Astrocyte (in vitro differentiated cells and primary cell): Measurements from ENCODE around the gene CST9L. TPM values are rescaled to one million over a fixed set of nuclear protein-coding genes. Genes with fewer than 3 reads are reported as not detected.

ENCODE experiments used
- DNase-seq: peaks from one replicate; pipeline ENCODE4 v3.0.0-alpha.2; 2010; ENCODE audit warnings: low read depth
- FAIRE-seq: peaks from 2 replicates; lab custom pipeline; 2011; peaks lifted over from hg19 to GRCh38; lab: Jason Lieb, UNC
- H2AFZ ChIP-seq: 2 replicates; pipeline ENCODE4 v1.6.0; 2012; ENCODE audit warnings: low read depth, low read length, inconsistent platforms
- H3K27ac ChIP-seq: 2 replicates; pipeline ENCODE4 v1.5.1; 2011; ENCODE audit warnings: low read depth, low read length, inconsistent platforms
- H3K27me3 ChIP-seq: 2 replicates; pipeline ENCODE4 v1.6.0; 2011; ENCODE audit warnings: low read length, inconsistent platforms; ENCODE audit not compliant: insufficient read depth
- H3K36me3 ChIP-seq: 2 replicates; pipeline ENCODE4 v1.5.1; 2011; ENCODE audit warnings: low read length, inconsistent platforms; ENCODE audit not compliant: insufficient read depth
- H3K4me1 ChIP-seq: 2 replicates; pipeline ENCODE4 v1.5.1; 2011; ENCODE audit warnings: low read length, inconsistent platforms; ENCODE audit not compliant: insufficient read depth
- H3K4me2 ChIP-seq: 2 replicates; pipeline ENCODE4 v1.6.0; 2012; ENCODE audit warnings: low read length, inconsistent platforms
- H3K4me3 ChIP-seq: 2 replicates; pipeline ENCODE4 v1.5.1; 2011; ENCODE audit warnings: low read depth, mild to moderate bottlenecking, low read length, inconsistent platforms; ENCODE audit not compliant: insufficient read depth
- H3K79me2 ChIP-seq: 2 replicates; pipeline ENCODE4 v1.6.0; 2012; ENCODE audit warnings: mild to moderate bottlenecking, low read length, inconsistent platforms; ENCODE audit not compliant: insufficient read depth
- H3K9ac ChIP-seq: 2 replicates; pipeline ENCODE4 v1.6.0; 2012; ENCODE audit warnings: mild to moderate bottlenecking, low read length, inconsistent platforms
- H3K9me3 ChIP-seq: 2 replicates; pipeline ENCODE4 v1.5.1; 2012; ENCODE audit warnings: low read depth, mild to moderate bottlenecking, low read length, inconsistent platforms; ENCODE audit not compliant: insufficient read depth
- H4K20me1 ChIP-seq: 2 replicates; pipeline ENCODE4 v1.6.0; 2012; ENCODE audit warnings: low read length, inconsistent platforms; ENCODE audit not compliant: insufficient read depth
- H3K27ac Mint-ChIP-seq: one replicate; pipeline ENCODE4 v1.8.0; 2021; ENCODE audit warnings: mild to moderate bottlenecking, mixed read lengths; ENCODE audit not compliant: unreplicated experiment
- H3K27me3 Mint-ChIP-seq: one replicate; pipeline ENCODE4 v1.8.0; 2021; ENCODE audit warnings: low read depth, mixed read lengths; ENCODE audit not compliant: unreplicated experiment
- H3K36me3 Mint-ChIP-seq: one replicate; pipeline ENCODE4 v1.8.0; 2021; ENCODE audit warnings: low read depth, mixed read lengths; ENCODE audit not compliant: unreplicated experiment
- H3K4me1 Mint-ChIP-seq: one replicate; pipeline ENCODE4 v1.8.0; 2021; ENCODE audit warnings: low read depth, mixed read lengths; ENCODE audit not compliant: unreplicated experiment
- H3K4me3 Mint-ChIP-seq: one replicate; pipeline ENCODE4 v1.8.0; 2021; ENCODE audit warnings: mild to moderate bottlenecking, moderate library complexity, mixed read lengths; ENCODE audit not compliant: unreplicated experiment
- H3K9me3 Mint-ChIP-seq: one replicate; pipeline ENCODE4 v1.8.0; 2021; ENCODE audit warnings: mild to moderate bottlenecking, mixed read lengths; ENCODE audit not compliant: unreplicated experiment
- EZH2 ChIP-seq: IDR thresholded peaks from 2 replicates; pipeline ENCODE4 v1.6.1; 2012; ENCODE audit warnings: mild to moderate bottlenecking, low read length, inconsistent platforms; ENCODE audit not compliant: insufficient read depth
- total RNA-seq: library from RNA; stranded (reverse); gene quantifications from 2 replicates; pipeline ENCODE4 v1.2.1, GENCODE V29; 2021
- TF ChIP-seq, protein P1 (sequence below): IDR thresholded peaks from 2 replicates; pipeline ENCODE4 v1.5.1; 2011; ENCODE audit warnings: low read depth, mild to moderate bottlenecking, inconsistent platforms, low read length, moderate library complexity; ENCODE audit not compliant: insufficient read depth

CST9L gene
- total RNA-seq, 1 donor from 2014 or later, result not detected

- no peak overlapping the region for H3K27ac Mint-ChIP-seq
- Histone ChIP-seq H3K4me2 (no peak overlapping the region), H3K79me2 (no peaks in the 10 kb centered on the region), H3K36me3 (no peaks in the 10 kb centered on the region), H3K4me3 (no peak overlapping the region), H4K20me1 (no peaks in the 10 kb centered on the region), H2AFZ (no peak overlapping the region), H3K9me3 (peaks cover 8% of the 10 kb centered on the region), H3K4me1 (no peaks in the 10 kb centered on the region), H3K27me3 (no peaks in the 10 kb centered on the region), H3K9ac (no peak overlapping the region), H3K27ac (no peak overlapping the region)
- H3K9me3 Mint-ChIP-seq, result peaks cover 3% of the 10 kb centered on the region
- TF ChIP-seq EZH2, result no peak
- TF ChIP-seq, protein P1, sequence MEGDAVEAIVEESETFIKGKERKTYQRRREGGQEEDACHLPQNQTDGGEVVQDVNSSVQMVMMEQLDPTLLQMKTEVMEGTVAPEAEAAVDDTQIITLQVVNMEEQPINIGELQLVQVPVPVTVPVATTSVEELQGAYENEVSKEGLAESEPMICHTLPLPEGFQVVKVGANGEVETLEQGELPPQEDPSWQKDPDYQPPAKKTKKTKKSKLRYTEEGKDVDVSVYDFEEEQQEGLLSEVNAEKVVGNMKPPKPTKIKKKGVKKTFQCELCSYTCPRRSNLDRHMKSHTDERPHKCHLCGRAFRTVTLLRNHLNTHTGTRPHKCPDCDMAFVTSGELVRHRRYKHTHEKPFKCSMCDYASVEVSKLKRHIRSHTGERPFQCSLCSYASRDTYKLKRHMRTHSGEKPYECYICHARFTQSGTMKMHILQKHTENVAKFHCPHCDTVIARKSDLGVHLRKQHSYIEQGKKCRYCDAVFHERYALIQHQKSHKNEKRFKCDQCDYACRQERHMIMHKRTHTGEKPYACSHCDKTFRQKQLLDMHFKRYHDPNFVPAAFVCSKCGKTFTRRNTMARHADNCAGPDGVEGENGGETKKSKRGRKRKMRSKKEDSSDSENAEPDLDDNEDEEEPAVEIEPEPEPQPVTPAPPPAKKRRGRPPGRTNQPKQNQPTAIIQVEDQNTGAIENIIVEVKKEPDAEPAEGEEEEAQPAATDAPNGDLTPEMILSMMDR, result no peak
- DNase-seq, result no peak
- no peaks in the 10 kb centered on the region for H3K36me3 Mint-ChIP-seq
- H3K4me1 Mint-ChIP-seq, result no peaks in the 10 kb centered on the region
- H3K27me3 Mint-ChIP-seq, result peaks cover 9% of the 10 kb centered on the region
- no peak for FAIRE-seq
- no peak overlapping the region for H3K4me3 Mint-ChIP-seq
Measured at GRCh38 chr20:23517719-23518118, 50.6 kb downstream of the CST9L start.

GRCh38 chr20:23515250-23515939 lies 52.9 kb downstream of the CST9L start:
- Histone ChIP-seq H3K4me2 (no peak overlapping the region), H3K9ac (no peak overlapping the region), H3K27ac (no peak overlapping the region), H3K79me2 (no peaks in the 10 kb centered on the region), H3K27me3 (no peaks in the 10 kb centered on the region), H4K20me1 (no peaks in the 10 kb centered on the region), H2AFZ (no peak overlapping the region), H3K4me1 (no peaks in the 10 kb centered on the region), H3K9me3 (peaks cover 8% of the 10 kb centered on the region), H3K36me3 (no peaks in the 10 kb centered on the region), H3K4me3 (no peak overlapping the region)
- H3K27me3 Mint-ChIP-seq, result peaks cover 20% of the 10 kb centered on the region
- H3K4me1 Mint-ChIP-seq, result no peaks in the 10 kb centered on the region
- no peak for TF ChIP-seq EZH2
- TF ChIP-seq, protein P1, result no peak
- H3K27ac Mint-ChIP-seq, result no peak overlapping the region
- no peak for FAIRE-seq
- no peak overlapping the region for H3K4me3 Mint-ChIP-seq
- peaks cover 3% of the 10 kb centered on the region for H3K9me3 Mint-ChIP-seq
- H3K36me3 Mint-ChIP-seq, result no peaks in the 10 kb centered on the region
- DNase-seq, result no peak

GRCh38 chr20:23514848-23515247 lies 53.4 kb downstream of the CST9L start:
- Mint-ChIP-seq H3K4me1 (no peaks in the 10 kb centered on the region), H3K27ac (no peak overlapping the region), H3K4me3 (no peak overlapping the region), H3K9me3 (peaks cover 3% of the 10 kb centered on the region), H3K27me3 (peaks cover 22% of the 10 kb centered on the region), H3K36me3 (no peaks in the 10 kb centered on the region)
- no peak overlapping the region for H3K4me3 ChIP-seq
- TF ChIP-seq, protein P1, result no peak
- TF ChIP-seq EZH2, result no peak
- no peaks in the 10 kb centered on the region for H3K27me3 ChIP-seq
- no peaks in the 10 kb centered on the region for H3K4me1 ChIP-seq
- FAIRE-seq (no peak), DNase-seq (no peak)
- H3K79me2 ChIP-seq, result no peaks in the 10 kb centered on the region
- H2AFZ ChIP-seq, result no peak overlapping the region
- H3K27ac ChIP-seq, result no peak overlapping the region
- no peaks in the 10 kb centered on the region for H4K20me1 ChIP-seq
- peaks cover 8% of the 10 kb centered on the region for H3K9me3 ChIP-seq
- no peaks in the 10 kb centered on the region for H3K36me3 ChIP-seq
- no peak overlapping the region for H3K9ac ChIP-seq
- H3K4me2 ChIP-seq, result no peak overlapping the region
